Peyer's patch (tissue), 4 donors: ENCODE measurements around the gene ARPIN.

Experiments
- POLR2A ChIP-seq, 2 donors: fragments of 450-650 bp; IDR thresholded peaks; one replicate each; pipeline ENCODE4 v1.5.1; 2017; ENCODE audit warnings: antibody characterized with exemption in 2 of 2, mild to moderate bottlenecking in 2 of 2, moderate library complexity in 2 of 2
- TF ChIP-seq, protein P1 (sequence below), 6 experiments: fragments of 450-650 bp in 4 of 6; fragments of 200-600 bp in 2 of 6; sonication (generic) in 1 of 6; IDR thresholded peaks; one replicate each; pipeline ENCODE4 v1.5.1; 2017 to 2019; ENCODE audit warnings: antibody characterized with exemption in 6 of 6, mild to moderate bottlenecking in 3 of 6, moderate library complexity in 1 of 6

DNA sequence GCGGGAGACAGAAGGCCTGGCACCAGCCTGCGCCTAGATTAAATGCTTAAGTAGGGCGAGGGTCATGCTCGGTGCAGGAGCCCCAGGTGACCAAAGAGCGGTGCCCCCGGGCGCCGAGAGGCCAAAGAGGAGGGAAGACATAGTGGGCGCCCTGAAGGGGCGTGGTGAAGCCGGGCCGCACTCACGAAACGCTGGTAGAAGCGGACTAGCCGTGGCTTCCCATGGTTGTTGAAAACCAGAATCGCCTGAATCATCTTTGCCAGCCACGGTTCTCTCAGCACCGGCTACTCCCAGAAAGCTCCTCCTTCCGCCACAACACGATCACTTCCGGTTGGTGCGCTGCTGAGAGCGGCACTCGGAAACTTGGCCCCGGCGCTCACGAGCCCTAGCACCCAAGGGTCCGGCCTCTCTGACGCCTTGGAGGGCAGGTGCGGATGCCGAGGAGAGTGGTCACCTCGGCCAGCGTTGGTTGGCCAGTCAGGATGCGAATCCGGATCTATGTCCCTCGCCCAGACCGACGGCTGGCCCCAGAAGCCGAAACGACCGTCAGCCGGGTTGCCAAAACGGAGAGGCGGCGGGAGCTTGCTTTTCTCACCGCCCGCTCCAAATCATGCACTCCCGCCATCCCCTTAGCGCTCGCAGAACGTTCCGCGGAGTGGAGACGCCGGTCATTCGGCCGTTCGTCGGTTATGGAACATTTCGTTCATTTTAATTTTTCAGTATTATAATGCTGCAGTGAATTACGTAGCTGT is 18.9 kb downstream of the ARPIN start, which contains the start of gene AP3S2:
- TF ChIP-seq, protein P1, sequence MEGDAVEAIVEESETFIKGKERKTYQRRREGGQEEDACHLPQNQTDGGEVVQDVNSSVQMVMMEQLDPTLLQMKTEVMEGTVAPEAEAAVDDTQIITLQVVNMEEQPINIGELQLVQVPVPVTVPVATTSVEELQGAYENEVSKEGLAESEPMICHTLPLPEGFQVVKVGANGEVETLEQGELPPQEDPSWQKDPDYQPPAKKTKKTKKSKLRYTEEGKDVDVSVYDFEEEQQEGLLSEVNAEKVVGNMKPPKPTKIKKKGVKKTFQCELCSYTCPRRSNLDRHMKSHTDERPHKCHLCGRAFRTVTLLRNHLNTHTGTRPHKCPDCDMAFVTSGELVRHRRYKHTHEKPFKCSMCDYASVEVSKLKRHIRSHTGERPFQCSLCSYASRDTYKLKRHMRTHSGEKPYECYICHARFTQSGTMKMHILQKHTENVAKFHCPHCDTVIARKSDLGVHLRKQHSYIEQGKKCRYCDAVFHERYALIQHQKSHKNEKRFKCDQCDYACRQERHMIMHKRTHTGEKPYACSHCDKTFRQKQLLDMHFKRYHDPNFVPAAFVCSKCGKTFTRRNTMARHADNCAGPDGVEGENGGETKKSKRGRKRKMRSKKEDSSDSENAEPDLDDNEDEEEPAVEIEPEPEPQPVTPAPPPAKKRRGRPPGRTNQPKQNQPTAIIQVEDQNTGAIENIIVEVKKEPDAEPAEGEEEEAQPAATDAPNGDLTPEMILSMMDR (IDR thresholded peaks at IDR 0.05), result no peak
- peak; percentile 54 to 59 for TF ChIP-seq POLR2A (IDR thresholded peaks at IDR 0.05)
